HG02678 (cell line): Measurements from ENCODE around the gene NIN.
A peak's percentile ranks its signal among the peaks of the same experiment; 100 is the strongest.

Experiments
- ATAC-seq: cut with Tn5 transposase; IDR thresholded peaks from one replicate; pipeline ENCODE4 v1.9.1; 2021; ENCODE audit warnings: mild to moderate bottlenecking, moderate library complexity; ENCODE audit not compliant: unreplicated experiment

The NIN gene

DNA sequence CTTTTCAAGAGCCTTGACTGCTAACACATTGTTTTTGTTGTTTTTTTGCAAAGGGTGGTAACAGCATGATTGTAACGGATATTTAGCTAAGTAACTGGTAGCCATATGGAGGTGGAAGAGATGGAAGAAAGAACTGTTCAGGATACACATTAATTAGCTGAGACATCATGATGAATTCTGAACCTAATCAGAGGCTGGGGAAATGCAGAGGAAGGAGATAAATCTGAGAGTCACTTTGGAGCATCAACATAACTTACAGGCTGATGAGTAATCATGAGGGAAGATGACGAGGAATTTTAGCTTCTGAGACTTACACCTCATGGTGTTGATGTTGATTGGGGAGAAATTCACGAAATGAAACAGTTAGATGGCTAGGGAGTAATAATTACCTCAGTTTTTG is 62.3 kb downstream of the NIN start:
- no peak for ATAC-seq

- ATAC-seq = no peak
These were observed 64.5 kb downstream of the NIN start for GRCh38 chr14:50766338-50766886.

GRCh38 chr14:50763382-50764007 is 67.5 kb downstream of the NIN start:
- ATAC-seq = no peak

DNA sequence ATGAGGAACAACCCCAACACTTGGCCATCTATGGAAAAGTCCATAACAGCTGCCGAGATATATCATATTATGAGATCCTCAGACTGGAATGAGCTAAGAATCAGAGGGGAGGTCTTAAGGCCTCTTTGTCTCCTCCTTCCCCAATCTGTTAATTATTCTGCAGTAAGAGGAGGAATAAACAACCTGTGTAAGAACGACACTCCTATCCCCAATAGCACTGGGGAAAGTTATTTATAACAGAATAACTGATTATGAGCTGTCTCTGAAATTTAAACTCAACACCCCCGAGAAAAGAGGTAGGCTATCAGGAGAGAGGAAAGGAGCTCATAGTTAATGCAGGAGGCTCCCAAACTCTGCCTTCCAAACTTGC is 68.0 kb downstream of the NIN start:
- ATAC-seq = no peak

- ATAC-seq = peak; percentile 85
These were observed 68.7 kb downstream of the NIN start for GRCh38 chr14:50762001-50762930.

DNA sequence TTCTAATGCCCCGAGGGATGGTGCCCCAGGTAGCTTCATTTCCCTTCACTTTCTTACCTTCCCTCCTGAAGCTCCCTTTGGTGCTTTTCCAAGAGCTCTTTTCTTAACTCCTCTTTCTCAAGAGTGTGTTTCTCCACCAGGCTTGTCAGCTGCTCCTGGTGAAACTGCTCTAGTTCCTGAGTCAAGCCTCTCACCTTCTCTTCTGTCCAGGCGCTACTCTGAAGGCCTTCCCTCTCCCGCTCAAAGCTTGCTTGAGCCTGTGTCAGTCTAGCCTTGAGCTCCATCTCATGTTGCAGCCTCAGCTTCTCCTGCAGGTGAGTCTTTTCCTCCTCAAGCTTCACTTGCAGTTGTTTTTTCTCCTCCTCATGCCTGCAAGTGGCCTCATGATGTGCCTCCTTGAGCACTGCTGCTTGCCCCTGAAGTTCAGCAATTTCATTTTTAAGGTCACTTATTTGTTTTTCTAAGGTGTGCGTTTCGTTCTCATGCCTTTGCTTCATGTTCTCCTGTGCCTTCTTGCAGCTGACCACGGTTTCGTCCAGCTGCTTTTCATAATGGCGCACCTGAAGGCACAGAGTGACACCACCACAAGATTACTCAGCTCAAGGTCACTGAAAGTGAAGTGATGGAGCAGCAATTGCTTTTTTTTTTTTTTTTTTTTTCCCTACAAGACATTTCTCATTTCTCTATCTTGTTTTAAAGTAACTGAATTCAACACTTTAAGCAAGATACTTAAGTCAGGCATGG is 71.0 kb downstream of the NIN start:
- ATAC-seq = no peak

GRCh38 chr14:50758945-50759344 is 72.0 kb downstream of the NIN start:
- no peak for ATAC-seq

DNA sequence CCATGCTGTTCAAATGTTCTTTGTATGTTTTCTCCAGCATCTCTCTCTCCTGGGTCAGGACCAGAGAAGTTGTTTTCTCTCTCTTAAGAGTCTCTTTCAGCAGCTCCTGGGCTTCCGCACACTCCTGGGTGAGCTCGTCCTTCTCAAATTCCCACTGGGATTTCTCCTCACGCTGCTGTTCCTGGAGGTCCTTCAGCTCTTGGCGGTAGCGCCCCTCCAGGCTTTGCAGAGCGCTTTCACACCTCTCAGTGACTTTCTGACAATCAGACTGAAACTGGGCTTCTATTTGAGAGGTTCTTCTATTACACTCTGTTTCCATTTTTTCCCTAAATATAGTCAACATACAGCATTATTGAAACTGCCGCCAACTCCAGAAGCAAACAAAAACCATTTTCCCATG is 72.7 kb downstream of the NIN start:
- no peak for ATAC-seq

- no peak for ATAC-seq
These were observed 73.3 kb downstream of the NIN start for GRCh38 chr14:50757702-50758101.

DNA sequence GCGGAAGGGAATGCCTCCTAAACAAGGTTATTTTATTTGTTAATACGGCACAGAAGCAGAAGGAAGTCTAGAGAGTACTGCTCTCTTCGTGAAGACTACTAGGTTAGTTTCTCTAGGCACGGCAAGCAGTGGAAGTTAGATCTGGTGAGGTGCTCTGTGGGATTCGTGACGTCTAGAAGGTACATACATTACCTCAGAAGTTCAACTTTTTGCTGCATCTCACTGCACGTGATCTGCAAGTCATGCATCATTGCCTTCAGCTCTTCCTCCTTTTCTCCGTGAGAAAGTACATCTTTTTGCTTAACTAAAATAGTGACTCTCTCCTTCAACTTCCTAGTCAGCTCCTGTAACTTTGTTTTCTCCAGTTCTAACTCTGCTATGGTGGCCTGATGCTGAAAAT is 74.7 kb downstream of the NIN start:
- no peak for ATAC-seq

DNA sequence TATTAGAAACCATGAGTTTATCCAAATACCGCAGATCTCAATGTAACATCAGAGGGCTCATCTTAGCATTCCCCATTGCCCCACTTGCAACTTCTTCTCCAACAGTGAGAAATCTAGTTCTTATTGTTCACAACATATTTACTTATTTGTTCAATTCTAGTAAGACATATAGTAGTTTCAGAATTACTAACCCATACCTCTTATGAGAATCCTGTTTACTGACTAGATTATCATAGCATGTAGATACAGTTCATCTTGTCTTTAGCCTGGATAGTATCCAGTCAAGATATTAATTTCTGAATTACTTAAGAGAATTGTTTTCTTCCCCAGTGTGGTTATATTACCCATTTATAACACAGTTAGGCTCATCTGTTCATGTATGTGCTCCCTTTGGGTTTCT is 80.6 kb downstream of the NIN start:
- ATAC-seq = no peak

DNA sequence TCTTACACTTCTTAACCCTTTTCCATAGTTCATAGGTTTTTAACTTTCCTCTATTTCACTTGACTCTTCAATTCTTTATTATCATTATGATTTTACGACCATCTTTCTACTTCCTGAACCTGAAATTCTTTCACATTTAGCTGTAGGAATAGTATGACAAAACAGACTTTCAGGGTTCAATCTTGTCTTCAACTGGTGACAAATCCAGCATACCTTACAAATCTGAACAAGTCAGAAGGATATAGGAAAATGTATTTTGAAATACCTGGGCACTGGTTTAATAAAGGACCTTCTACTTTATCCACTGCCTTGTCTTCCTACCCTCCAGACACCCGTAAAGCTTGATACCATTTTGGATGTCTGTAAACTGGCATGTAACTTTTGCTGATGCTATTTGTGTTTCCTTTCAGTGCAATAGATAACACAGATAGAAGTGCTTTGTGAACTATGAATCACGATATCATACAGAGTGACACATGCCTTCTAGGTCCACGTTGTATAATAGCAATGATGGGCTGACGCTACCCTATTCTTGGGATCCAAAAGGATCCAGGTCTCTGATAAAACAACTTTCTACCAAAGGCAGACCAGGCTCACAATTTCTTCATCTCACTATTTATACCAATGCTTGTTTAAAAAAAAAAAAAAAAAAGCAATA is 85.4 kb downstream of the NIN start:
- no peak for ATAC-seq

GRCh38 chr14:50744231-50744630 is 86.7 kb downstream of the NIN start:
- no peak for ATAC-seq

DNA sequence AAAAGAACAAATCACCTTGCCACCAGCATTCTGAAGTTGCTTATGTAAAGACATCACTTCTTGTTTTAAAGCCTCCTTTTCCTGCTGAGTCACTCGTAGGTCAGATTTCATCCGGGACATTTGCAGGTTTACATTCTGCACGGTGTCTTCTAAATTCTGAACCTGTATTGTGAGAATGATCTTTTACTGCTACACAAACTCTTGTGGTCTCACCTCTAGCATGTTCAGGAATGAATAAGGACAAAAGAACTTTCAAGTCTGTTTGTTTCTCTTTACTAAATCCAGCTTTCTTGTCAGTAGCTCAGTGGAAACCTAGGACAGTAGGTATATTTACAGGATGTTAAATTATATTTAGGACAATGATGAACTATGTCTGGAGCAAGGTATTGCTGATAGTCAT is 89.4 kb downstream of the NIN start:
- no peak for ATAC-seq

DNA sequence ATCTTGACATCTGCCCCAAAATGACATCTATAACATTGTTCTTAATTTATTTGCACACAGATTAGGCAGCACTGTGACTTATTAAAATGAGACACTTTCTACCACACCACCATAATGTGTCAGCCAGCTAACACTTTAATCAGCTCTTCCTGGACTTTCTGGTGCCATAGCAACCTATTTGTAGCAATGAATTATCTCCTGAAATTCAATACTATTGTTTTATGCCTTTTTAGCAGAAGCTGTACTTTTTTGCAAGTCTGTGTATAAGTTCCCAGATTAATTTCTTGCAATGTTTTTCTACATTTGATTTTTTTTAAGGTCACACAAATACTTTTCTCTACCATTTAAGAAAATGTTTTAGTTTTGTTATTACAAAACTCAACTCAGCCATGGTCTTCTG is 90.1 kb downstream of the NIN start:
- no peak for ATAC-seq

DNA sequence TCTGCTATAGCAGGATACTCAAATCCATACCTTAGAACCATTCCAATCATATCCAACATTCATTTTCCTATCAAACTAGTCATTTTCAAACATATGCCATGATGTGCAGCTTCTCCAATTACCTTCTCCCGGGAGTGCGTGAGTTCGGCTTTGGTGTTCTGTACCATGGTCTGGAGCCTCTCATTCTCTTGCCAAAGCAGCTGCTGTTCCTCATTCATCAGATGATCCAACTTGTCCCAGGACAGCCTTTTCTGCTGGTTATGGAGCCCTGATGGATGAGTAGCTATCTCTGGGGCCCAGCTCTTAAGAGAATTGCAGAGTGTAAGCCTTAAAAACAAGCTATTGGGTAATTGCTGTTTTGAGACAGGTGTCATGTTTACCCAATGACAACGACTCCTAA is 91.8 kb downstream of the NIN start:
- no peak for ATAC-seq

DNA sequence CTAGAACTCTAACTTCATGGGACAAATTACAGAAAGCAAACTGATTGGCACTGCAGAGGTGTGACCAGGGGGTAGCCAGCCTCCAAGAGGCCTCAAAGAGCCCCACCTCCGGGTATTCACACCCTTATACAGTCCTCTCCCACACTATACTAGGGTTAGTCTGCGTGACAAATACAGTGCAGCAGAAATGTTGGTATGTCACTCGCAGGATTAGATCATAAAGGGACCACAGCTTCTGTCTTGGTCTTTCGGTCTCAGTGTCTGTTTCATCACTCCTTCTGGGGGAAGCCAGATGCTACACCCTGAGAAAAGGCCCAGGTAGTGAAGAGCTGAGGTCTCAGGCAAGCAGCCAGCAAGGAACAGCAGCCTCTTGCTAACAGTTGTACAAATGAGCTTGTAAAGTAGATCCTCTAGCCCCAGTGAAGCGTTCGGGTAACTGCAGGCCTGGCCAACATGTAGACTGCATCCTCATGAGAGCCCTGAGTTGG is 94.0 kb downstream of the NIN start:
- ATAC-seq = peak; percentile 82

DNA sequence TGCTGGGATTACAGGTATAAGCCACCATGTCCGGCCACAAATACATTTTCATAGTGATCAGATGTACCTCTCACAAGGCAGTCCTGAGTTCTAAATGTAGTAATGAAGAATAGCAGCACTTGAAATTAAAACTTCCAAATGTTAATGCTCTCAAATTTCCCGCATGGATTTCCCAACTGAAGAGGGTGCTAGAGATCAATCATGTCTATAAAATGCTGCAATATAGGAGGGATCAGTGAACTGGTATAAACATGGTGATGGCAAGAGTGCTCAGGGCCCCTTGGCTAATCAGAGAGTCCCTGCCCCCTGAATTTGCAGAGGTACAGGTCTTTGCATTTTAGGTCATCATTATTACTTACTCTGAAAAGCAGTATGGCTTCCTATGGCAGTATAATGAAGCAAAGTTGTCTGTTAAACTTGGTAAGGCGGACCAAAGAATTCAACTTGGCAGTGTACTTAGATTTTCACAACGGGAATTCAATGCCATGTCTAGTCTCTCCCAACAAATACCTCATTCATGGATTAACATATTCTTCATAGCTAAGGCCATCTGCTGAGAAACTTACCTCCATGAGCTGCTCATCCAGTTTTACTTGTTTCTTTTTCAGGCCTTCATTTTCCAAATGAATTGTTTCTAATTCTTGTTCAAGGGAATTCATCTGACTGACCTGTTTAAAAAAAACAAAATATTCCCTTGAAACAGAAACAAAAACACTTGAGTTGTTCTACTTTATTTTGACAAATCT is 95.8 kb downstream of the NIN start:
- ATAC-seq = no peak

DNA sequence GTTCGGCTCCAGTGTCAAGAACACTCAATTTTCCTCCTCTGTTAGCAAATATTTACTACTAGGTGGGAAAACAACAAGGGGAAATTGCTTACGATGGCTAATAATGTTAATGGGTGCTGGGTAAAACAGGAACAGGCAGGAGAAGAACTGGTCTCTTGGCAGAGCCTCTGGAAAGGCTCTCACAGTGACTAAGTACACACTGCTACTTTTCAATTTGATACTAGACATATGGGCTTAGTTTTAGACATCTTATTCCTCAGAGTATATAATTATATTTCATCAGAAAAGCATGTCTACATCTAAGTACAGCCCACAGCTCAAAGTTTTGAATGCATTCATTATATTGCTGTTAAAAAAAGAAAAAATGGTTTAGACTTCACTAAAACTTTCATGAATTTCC is 97.5 kb downstream of the NIN start:
- ATAC-seq = no peak

- ATAC-seq = no peak
These were observed 102.1 kb downstream of the NIN start for GRCh38 chr14:50728836-50729235.
